ENCODE measurements around the gene TMEM95. TPM values are rescaled to one million over a fixed set of nuclear protein-coding genes. Genes with fewer than 3 reads are reported as not detected.
"Not testable (repeated sequence)": the region's sequence is repeated elsewhere in the genome, so short reads cannot be mapped to it uniquely, and the experiment has no call there.

TMEM95 gene
- total RNA-seq, 1 experiment from 2014 or later, result not detected

DNA sequence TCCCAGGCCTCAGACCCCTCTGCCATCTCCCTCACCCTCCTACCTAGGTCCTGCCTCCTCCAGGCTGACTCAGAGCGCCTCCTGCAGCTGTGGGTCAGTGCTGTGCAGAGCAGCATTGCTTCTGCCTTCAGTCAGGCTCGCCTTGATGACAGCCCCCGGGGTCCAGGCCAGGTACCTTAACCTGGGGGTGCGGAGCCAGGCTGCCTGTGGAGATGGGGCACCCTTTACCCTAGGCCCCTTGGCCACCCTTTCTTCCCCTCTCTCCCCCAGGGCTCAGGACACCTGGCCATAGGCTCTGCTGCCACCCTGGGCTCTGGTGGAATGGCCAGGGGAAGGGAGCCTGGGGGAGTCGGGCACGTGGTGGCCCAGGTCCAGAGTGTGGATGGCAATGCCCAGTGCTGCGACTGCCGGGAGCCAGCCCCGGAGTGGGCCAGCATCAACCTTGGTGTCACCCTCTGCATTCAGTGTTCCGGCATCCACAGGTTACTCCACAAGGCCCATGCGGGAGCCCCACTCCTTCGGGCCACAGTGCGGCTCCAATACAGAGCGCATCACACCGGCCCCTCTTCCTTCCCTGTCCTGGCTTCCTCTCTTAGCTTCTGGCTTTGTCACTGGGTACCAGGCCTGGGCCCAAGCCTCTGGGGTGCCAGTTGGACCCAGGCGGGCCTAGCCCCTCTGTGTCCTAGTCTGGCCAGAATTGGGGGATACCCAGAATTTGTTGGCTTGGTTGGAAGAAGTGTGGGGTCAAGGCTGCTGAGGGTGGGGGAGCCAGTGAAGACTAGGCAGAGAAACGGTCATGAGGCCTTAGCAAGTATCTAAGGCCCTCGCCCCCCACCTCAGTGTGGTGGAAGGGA, 8.0 kb upstream of the TMEM95 start:
- DNase-seq (ENCODE audit: low spot score), result no peak

DNA sequence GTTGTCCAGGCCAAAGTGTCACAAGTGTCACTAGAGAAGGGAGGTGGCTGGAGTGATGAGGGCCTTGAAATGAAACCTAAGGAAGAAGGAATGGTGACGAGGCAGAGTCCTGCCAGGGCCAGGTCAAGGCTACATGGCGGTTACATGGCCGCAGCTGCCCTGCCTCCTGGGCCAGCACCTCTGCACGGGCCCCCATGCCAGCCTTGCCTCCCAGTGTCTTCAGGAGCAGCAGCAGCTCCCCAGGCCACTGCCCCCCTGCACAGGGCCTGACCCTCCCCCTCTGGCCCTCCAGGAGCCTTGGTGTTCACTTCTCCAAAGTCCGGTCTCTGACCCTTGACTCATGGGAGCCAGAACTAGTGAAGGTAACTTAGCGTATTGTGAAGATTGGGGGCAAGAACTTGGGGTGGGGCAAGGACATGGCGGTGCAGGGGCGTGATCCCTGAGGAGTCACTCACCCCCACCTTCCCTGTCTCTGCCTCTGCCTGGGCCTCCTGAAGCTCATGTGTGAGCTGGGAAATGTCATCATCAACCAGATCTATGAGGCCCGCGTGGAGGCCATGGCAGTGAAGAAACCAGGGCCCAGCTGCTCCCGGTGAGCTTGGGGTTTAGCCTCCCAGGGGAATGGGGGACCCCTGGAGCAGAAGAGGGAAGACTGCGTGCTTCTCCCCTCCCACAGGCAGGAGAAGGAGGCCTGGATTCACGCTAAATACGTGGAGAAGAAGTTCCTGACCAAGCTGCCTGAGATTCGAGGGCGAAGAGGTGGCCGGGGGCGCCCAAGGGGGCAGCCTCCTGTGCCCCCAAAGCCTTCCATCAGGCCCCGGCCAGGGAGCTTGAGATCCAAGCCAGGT, 7.1 kb upstream of the TMEM95 start:
- DNase-seq (ENCODE audit: low spot score), result no peak

DNA sequence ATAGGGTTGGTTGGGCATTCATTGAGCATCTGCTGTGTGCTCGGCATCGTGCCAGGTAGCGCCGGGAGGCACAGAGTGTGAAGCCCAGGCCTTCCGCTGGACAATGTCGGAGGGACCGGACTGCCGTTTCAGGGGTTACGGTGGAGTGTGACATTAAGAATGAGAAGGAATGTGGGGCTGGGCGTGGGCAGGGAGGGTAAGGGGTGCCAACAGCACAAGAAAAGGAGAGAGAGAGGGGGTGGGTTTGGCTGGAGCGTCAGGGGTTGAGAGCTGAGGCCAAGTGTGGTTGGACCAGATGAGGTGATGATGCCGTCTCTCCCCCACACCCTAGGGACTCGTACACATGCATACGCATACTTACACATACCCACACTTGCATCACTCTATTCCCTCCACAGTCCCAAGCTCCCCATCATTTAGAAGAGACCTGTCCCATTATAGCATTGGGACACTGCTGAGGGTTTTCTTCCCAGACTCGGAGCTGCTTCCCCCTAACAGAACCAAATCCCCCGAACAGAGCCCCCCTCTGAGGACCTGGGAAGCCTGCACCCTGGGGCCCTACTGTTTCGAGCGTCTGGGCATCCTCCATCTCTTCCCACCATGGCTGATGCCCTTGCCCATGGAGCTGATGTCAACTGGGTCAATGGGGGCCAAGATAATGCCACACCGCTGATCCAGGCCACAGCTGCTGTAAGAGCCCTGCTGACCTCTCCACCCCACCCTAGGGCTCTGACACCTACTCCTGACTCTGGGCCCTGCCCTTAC, 6.3 kb upstream of the TMEM95 start:
- no peak for DNase-seq (ENCODE audit: low spot score)

DNA sequence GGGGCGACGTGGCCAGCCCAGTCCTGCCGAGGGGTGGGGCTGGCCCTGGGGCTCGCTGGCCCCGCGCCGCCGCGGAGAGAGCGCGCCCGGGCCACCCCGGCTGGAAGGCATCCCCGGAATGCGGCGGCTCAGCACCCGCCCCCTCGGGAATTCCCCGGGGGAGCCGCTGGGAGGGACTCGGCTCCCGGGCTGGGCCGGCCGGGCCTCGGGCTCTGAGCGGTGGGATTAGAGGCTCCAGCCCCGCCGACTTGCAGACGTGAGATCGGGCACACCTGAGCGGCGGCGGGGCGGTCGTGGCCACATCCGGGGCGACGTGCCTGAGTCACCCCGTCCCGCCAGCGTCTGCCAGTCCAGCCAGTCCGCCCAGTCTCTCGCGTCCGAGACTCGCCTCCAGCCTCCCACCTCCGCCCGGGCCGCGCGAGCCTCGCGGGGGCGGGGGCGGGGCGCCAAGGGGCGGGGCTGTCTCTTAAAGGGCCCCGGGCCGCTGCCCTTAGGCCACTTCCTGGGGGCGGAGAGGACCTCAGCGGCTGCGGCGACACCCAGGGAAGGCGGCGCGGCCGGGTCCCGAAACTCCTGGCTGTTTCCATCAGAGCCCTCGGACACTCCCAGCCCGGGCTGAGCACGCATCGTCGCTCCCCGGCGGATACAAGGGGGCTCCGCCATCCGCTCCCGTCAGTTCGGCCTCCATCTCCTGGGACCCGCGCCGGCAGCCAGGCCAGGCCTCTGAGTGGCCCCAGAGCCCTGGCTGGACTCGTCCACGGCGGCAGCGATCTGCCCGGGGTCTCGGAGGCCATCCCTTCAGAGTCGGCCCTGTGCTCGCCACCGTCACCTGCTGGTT, 3.1 kb upstream of the TMEM95 start, which contains the start of gene KCTD11:
Gene KCTD11 (plus strand): TSS at position 498 of the 838 bp plus-strand sequence.
- DNase-seq (ENCODE audit: low spot score), result peak; percentile 74

DNA sequence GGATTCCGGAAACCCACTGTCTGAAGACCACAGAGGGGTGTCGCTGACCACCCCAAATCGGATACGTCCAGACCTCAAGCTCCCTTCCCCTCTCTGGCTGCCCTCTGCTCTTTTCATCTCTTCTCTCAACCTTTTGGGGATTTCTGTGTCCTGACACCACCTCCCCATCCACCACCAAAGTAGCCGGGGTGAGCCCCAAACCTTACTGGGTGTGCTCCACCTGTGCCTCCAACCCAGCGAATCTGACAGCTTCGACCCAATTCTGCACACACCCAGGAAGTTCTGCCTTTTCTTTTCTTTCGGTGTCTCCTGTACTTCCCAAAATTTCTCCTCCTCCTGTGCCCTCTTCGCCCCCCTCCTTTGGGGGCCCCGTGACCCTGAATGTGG, 2.5 kb upstream of the TMEM95 start:
- no peak for DNase-seq (ENCODE audit: low spot score)

DNA sequence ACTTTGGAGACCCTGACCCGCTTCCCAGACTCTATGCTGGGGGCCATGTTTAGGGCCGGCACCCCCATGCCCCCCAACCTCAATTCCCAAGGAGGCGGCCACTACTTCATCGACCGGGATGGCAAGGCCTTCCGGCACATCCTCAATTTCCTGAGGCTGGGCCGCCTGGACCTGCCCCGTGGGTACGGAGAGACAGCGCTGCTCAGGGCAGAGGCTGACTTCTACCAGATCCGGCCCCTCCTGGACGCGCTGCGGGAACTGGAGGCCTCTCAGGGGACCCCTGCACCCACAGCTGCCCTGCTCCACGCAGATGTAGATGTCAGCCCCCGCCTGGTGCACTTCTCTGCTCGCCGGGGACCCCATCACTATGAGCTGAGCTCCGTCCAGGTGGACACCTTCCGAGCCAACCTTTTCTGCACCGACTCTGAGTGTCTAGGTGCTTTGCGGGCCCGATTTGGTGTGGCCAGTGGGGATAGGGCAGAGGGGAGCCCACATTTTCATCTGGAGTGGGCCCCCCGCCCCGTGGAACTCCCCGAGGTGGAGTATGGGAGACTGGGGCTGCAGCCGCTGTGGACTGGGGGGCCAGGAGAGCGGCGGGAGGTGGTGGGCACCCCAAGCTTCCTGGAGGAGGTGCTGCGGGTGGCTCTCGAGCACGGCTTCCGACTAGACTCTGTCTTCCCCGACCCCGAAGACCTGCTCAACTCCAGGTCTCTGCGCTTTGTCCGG, 1.9 kb upstream of the TMEM95 start:
- no peak for DNase-seq (ENCODE audit: low spot score)

DNA sequence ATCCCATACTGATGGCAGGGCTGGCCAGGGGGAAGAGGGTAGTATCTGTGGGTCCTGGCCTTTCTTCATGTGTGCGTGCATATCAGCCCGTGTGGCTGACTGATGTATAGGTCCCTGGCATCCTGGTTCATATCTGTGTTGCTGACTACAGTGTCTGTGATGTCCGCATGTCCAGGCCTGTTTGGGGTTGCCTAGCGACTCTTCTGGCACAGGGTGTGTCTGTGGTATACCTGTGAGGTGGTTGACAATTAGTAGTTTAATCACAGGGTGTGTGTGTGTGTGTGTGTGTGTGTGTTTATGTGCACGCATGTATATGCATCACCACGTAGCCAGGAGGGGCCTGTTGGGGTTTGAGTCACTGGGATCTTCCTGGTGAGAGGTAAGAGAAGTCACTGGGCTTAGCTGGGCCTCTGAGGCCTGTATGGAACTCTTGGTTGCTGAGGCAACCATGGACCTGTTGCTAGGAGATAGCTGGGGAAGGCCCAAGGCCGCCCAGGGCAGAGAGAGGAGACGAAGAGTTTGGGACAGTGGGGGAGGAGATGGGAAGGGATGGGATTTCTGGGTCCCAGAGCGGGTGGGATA, 603 bp upstream of the TMEM95 start:
- no peak for DNase-seq (ENCODE audit: low spot score)

DNA sequence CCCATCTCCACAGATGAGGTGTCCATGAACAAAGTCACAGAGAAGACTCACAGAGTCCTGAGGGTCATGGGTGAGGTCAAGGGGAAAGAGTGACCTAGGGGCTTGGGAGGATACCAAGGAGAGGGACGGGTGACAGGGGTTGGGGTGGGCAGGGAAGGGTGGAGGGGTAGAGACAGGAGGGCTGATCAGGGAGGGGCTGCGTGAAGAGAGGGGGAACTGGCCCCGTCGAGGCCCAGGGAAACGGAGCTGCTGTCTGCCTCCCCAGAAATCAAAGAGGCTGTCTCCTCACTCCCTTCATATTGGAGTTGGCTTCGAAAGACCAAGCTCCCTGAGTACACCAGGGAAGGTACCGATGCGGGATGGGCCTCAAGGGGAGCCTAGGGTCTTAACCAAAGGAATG, 617 bp downstream of the TMEM95 start:
- DNase-seq (ENCODE audit: low spot score), result no peak

DNA sequence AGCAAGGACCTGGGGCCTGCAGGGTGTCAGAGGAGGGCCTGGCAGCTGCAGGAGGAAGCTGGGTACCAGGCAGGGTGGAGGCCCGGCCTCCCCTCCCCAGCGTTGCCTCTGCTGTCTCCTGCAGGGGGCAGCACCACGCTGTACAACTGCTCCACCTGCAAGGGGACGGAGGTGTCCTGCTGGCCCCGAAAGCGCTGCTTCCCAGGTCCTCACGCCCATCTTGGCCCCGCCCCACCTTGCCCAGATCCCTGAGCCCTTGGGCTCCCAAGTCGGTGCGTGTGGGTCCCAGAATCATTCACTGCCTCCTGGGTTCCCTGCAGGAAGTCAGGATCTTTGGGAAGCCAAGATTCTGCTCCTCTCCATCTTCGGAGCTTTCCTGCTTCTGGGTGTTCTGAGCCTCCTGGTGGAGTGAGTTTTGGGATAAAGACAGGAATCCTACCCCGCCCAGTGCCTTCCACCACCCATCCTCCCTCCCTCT, 1.2 kb downstream of the TMEM95 start:
- peak; percentile 43 for DNase-seq (ENCODE audit: low spot score)

DNA sequence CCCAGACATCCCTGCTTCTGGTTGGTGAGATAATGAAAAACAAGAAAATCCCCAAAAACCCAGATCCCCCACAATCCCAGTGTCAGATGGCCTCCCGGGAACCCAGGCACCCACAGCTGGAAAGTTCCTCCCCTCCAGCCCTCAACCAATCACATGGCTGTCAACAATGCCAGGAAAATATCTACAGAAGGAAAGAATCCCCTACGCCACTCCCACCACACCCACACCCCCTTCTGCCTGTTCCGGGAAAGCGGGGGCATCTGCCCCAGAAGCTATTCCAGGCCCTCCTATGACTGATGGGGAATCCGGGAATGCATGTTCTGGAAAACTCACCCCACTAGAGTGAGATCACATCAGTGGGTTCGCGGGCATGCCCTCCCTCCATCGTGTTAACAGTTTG, 1.8 kb downstream of the TMEM95 start:
- no peak for DNase-seq (ENCODE audit: low spot score)

DNA sequence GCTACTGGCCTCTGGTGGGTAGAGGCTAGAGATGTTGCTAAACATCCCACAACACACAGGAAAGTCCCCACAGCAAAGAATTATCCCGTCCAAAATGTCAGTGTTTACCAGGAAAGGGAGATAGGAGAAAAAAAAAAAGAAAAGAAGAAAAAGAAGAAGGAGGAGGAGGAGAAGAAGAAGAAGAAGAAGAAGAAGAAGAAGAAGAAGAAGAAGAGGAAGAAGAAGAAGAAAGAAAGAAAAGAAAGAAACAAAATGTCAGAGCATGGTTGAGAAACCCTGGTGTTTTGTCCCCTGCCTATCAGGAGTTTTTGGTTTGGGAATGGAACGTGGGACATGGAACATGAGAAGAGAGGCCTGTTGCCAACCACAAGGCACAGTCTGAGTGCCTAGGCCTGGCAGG, 2.4 kb downstream of the TMEM95 start:
- DNase-seq (ENCODE audit: low spot score), result no peak

DNA sequence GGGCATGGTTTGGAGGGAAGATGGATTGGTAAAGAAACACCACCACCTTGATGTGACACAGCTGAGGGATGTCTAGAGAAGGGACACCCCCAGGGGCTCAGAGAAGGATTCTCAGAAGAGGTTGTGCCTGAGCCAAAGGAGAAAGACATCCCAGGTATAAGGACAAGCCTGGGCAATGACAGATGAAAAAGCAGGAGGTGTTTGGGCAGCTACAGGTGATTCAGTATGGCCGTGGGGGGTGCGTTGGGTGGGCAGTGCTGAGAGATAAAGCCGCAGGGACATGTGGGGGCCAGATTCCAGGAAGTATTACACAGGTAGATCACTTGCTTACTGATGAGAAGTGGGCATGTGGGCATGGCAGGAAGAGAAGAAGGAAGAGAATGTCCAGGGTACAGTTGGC, 7.0 kb downstream of the TMEM95 start:
- no peak for DNase-seq (ENCODE audit: low spot score)

DNA sequence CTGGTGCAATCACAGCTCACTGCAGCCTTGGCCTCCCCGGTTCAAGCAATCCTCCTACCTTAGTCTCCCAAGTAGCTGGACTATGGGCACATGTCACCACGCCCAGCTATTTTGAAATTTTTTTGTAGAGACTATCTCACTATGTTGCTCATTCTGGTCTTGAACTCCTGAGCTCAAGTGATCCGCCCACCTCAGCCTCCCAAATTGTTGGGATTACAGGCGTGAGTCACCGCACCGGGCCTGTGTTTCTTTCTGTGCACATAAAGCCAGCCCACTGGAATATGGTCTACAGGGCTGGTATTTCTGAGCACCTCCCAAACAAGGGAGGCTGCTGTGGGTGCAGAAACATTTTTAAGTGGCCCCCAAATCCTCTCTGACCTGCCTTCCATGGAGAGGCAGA, 8.4 kb downstream of the TMEM95 start:
- DNase-seq (ENCODE audit: low spot score), result no peak

DNA sequence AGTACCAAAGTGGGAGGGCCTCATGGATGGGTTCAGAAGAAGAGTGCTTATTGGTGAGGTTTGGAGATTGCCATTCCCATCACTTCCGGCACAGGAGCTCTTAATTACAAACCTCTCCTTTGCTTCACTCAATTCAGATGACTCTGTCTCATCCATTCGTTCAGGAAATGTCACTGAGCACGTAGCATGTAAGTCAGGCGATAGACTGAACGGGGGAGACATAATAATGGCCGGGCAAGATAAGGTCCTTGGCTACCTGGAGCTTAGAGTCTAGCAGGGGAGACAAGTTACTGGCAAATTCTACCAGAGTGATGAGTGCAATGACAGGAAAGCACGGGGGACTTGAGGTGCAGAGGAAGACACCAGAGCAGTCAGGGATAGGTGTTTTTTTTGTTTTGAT, 11.0 kb downstream of the TMEM95 start:
- DNase-seq (ENCODE audit: low spot score), result not testable (repeated sequence)

DNA sequence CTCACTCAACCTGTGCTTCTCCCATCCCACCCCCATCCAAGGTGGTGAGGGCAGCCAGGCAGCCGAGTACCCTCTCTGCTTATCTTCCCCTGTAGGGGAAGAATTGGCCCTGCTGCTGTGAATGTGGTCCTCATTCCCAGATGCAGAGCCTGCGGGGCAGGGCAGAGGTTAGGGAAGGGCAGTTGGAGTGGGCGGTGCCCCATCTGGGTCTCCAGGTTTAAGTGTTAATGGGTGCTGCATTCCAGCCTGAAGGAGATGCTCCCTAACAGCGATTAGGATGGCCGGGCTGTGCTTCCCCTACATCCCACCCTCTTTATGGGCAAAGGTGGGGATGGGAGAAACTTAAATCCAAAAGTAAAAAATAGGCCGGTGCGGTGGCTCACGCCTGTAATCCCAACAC, 12.1 kb downstream of the TMEM95 start:
- DNase-seq (ENCODE audit: low spot score), result no peak

DNA sequence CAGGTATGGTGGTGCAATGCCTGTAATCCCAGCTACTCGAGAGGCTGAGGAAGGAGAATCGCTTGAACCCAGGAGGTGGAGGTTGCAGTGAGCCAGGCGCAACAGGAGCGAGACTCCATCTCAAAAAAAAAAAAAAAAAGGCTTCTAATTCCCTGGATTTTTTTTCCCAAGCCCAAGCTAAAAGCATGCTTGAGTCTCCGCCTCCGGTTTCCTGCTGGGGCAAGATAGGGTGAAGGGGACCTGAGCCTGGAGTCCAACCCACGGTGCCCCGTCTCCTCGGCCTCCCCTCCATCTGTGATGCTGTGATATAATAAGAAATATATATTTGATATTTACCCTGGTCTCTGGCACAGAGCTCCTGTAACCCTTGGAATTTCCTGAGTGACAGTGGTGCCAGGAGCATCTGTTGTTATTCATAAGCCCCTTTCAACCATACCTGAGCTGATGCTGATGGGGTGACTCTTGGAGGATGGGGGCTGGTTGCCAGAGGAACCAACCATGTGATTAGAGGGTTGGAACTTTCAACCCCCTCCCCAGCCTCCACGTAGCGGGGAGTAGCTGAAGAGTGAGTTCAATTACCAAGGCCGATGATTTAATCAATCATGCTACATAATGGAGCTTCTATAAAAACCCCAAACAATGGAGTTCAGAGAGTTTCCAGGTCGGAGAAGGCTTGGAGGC, 13.1 kb downstream of the TMEM95 start:
- no peak for DNase-seq (ENCODE audit: low spot score)

DNA sequence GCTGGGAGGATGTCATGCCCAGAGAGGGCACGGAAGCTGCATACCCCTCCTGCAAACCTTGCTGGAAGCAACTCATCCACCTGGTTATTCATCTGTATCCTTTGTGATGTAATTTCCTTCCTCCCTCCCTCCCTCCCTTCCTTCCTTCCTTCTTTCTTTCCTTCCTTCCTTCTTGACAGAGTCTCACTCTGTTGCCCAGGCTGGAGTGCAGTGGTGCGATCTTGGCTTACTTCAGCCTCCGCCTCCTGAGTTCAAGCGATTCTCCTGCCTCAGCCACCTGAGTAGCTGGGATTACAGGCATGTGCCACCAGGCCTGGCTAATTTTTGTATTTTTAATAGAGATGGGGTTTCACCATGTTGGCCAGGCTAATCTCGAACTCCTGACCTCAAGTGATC, 13.6 kb downstream of the TMEM95 start:
- not testable (repeated sequence) for DNase-seq (ENCODE audit: low spot score)

DNA sequence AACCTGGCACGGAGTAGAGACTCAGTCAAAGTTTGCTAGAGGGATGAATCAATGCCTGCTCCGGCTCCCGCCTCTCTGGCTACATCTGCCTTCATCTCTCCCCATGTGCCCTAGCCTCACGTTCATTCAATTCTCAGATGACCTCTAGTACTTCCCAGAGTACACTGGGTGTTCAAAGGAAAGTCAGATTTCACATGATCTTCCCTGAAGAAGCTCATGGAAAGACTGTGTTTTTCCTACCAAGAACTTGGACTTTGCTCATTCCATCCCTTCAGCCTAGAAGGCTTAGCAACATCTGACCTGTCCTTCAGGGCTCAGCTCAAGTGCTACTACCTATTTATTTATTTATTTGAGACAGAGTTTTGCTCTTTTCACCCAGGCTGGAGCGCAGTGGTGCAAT, 14.9 kb downstream of the TMEM95 start:
- no peak for DNase-seq (ENCODE audit: low spot score)

DNA sequence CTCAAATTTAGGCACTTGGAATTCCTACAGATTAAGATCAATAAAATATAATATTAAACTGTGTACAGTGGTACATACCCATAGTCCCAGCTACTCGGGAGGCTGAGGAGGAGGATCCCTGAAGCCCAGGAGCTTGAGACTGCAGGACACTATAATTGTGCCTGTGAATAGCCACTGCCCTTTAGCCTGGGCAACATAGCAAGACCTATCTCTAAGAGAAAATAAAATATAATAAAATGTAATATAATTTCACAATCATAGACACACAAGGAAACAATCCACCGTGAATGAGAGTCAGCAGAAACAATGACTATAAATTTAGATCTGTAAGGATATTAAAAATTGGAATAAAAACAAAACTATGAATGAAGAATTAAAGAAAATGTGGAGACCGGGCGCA, 15.9 kb downstream of the TMEM95 start:
- DNase-seq (ENCODE audit: low spot score), result no peak

Data from H4 (cell line).